22Rv1 (cell line): Measurements from ENCODE around the gene REXO4.

Experiments
- H3K27ac ChIP-seq: fragments of 450-650 bp; 2 replicates; pipeline ENCODE4 v1.5.1; 2017
- CTCF ChIP-seq: fragments of 450-650 bp; IDR thresholded peaks from 2 replicates; pipeline ENCODE4 v1.5.1; 2017; ENCODE audit warnings: mild to moderate bottlenecking
- ZFX ChIP-seq: fragments of 450-650 bp; IDR thresholded peaks from 2 replicates; pipeline ENCODE4 v1.6.1; 2017; ENCODE audit warnings: antibody characterized with exemption, borderline replicate concordance

The REXO4 gene

GRCh38 chr9:133404454-133405002, 13.3 kb downstream of the REXO4 start:
- H3K27ac ChIP-seq: no peak overlapping the region
- TF ChIP-seq CTCF: no peak
- no peak for TF ChIP-seq ZFX

GRCh38 chr9:133403766-133404453, 13.9 kb downstream of the REXO4 start:
- H3K27ac ChIP-seq: no peak overlapping the region
- TF ChIP-seq ZFX: no peak
- peak; percentile 84 for TF ChIP-seq CTCF

- TF ChIP-seq ZFX (no peak), CTCF (no peak)
Observed at GRCh38 chr9:133402689-133403088, 15.1 kb downstream of the REXO4 start.

GRCh38 chr9:133401588-133401987, 16.2 kb downstream of the REXO4 start:
- TF ChIP-seq CTCF (no peak), ZFX (no peak)
- no peak overlapping the region for H3K27ac ChIP-seq

More at GRCh38 chr9:133402689-133403088, 15.1 kb downstream of the REXO4 start:
- H3K27ac ChIP-seq: no peak overlapping the region

- TF ChIP-seq ZFX: no peak
- no peak overlapping the region for H3K27ac ChIP-seq
Observed at GRCh38 chr9:133400292-133400691, 17.5 kb downstream of the REXO4 start.

- TF ChIP-seq ZFX: no peak
- no peak for TF ChIP-seq CTCF
- no peak overlapping the region for H3K27ac ChIP-seq
Observed at GRCh38 chr9:133397895-133398294, 19.9 kb downstream of the REXO4 start.

GRCh38 chr9:133397370-133397769, 20.4 kb downstream of the REXO4 start:
- H3K27ac ChIP-seq: no peak overlapping the region
- TF ChIP-seq ZFX (no peak), CTCF (no peak)

- no peak overlapping the region for H3K27ac ChIP-seq
- no peak for TF ChIP-seq ZFX
- TF ChIP-seq CTCF: peak; percentile 33
Observed at GRCh38 chr9:133396952-133397351, 20.9 kb downstream of the REXO4 start.
